SU-DHL-6 (cell line): ENCODE measurements around the gene BNIP5.

ENCODE experiments used
- H2AFZ ChIP-seq: fragments of 200-600 bp; sonication (generic); 2 replicates; pipeline ENCODE4 v1.6.1; 2014; ENCODE audit warnings: low read depth, mild to moderate bottlenecking, moderate library complexity, mixed read lengths, antibody characterized with exemption, low read length; ENCODE audit not compliant: severe bottlenecking
- H3F3A ChIP-seq: fragments of 200-600 bp; shearing (Covaris generic); 2 replicates; pipeline ENCODE4 v1.6.0; 2016; ENCODE audit warnings: antibody characterized with exemption, mild to moderate bottlenecking; ENCODE audit not compliant: insufficient read depth
- H3K27ac ChIP-seq: fragments of 200-600 bp; sonication (generic); 2 replicates; pipeline ENCODE4 v1.5.1; 2016; ENCODE audit warnings: low read depth, mild to moderate bottlenecking, low read length, moderate library complexity, mixed read lengths
- H3K27me3 ChIP-seq: fragments of 200-600 bp; sonication (generic), shearing (Covaris generic); 2 replicates; pipeline ENCODE4 v1.6.0; 2014; ENCODE audit warnings: mild to moderate bottlenecking, low read length
- H3K36me3 ChIP-seq: fragments of 200-600 bp; sonication (generic); 2 replicates; pipeline ENCODE4 v1.6.1; 2014; ENCODE audit warnings: mild to moderate bottlenecking, low read length, mixed read lengths
- H3K4me2 ChIP-seq: fragments of 300-600, 200-600 bp; shearing (Covaris generic), sonication (generic); 2 replicates; pipeline ENCODE4 v1.6.0; 2014; ENCODE audit warnings: low read length, low read depth, mild to moderate bottlenecking; ENCODE audit not compliant: poor library complexity, severe bottlenecking
- H3K4me3 ChIP-seq: fragments of 200-600 bp; sonication (generic); 2 replicates; pipeline ENCODE4 v1.5.1; 2014; ENCODE audit warnings: antibody characterized with exemption, low read length, mild to moderate bottlenecking, mixed read lengths; ENCODE audit not compliant: insufficient read depth, poor library complexity, severe bottlenecking
- H3K79me2 ChIP-seq: fragments of 200-600 bp; sonication (generic); 2 replicates; pipeline ENCODE4 v1.6.1; 2014; ENCODE audit warnings: mild to moderate bottlenecking, low read length, moderate library complexity; ENCODE audit not compliant: insufficient read depth
- H3K9ac ChIP-seq: fragments of 200-600 bp; sonication (generic); 2 replicates; pipeline ENCODE4 v1.7.0; 2014; ENCODE audit warnings: mild to moderate bottlenecking, low read length
- H3K9me2 ChIP-seq: fragments of 200-600 bp; sonication (generic); replicated peaks from 2 replicates; pipeline ENCODE4 v1.6.1; 2014; ENCODE audit warnings: low read length; ENCODE audit not compliant: insufficient read depth
- H3K9me3 ChIP-seq: fragments of 200-600 bp; sonication (generic); 2 replicates; pipeline ENCODE4 v1.6.1; 2014; ENCODE audit warnings: low read length, mixed read lengths; ENCODE audit not compliant: insufficient read depth
- H4K20me1 ChIP-seq: fragments of 200-600 bp; sonication (generic); 2 replicates; pipeline ENCODE4 v1.6.1; 2014; ENCODE audit warnings: low read depth, mild to moderate bottlenecking, antibody characterized with exemption, low read length, moderate library complexity, mixed read lengths
- EZH2phosphoT487 ChIP-seq: fragments of 200-600 bp; sonication (generic), shearing (Covaris generic); conservative IDR thresholded peaks from 2 replicates; pipeline ENCODE4 v1.6.1; 2018; ENCODE audit warnings: mild to moderate bottlenecking, antibody characterized with exemption, low read length, moderate library complexity, mixed read lengths
- TF ChIP-seq, protein P1 (sequence below): fragments of 200-600 bp; sonication (generic); IDR thresholded peaks from one replicate; pipeline ENCODE4 v1.5.1; 2017; ENCODE audit warnings: antibody characterized with exemption, mild to moderate bottlenecking, low read length, moderate library complexity; ENCODE audit not compliant: insufficient read depth, poor library complexity, severe bottlenecking

The BNIP5 gene

GRCh38 chr6:36337814-36338213 is 1.1 kb upstream of the BNIP5 start:
- no peaks in the 10 kb centered on the region for H3K79me2 ChIP-seq
- no peak overlapping the region for H3K27ac ChIP-seq
- H3K4me3 ChIP-seq: no peak overlapping the region
- no peaks in the 10 kb centered on the region; the same call in 1 of the 2 replicates for H3K27me3 ChIP-seq
- no peak for TF ChIP-seq EZH2phosphoT487
- TF ChIP-seq, protein P1, sequence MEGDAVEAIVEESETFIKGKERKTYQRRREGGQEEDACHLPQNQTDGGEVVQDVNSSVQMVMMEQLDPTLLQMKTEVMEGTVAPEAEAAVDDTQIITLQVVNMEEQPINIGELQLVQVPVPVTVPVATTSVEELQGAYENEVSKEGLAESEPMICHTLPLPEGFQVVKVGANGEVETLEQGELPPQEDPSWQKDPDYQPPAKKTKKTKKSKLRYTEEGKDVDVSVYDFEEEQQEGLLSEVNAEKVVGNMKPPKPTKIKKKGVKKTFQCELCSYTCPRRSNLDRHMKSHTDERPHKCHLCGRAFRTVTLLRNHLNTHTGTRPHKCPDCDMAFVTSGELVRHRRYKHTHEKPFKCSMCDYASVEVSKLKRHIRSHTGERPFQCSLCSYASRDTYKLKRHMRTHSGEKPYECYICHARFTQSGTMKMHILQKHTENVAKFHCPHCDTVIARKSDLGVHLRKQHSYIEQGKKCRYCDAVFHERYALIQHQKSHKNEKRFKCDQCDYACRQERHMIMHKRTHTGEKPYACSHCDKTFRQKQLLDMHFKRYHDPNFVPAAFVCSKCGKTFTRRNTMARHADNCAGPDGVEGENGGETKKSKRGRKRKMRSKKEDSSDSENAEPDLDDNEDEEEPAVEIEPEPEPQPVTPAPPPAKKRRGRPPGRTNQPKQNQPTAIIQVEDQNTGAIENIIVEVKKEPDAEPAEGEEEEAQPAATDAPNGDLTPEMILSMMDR: no peak
- H3F3A ChIP-seq: no peaks in the 10 kb centered on the region
- no peak overlapping the region for H3K4me2 ChIP-seq
- H3K9me3 ChIP-seq: no peaks in the 10 kb centered on the region
- H3K36me3 ChIP-seq: no peaks in the 10 kb centered on the region
- no peak overlapping the region for H3K9ac ChIP-seq
- no peaks in the 10 kb centered on the region for H4K20me1 ChIP-seq
- no peak overlapping the region for H2AFZ ChIP-seq
- H3K9me2 ChIP-seq: no peaks in the 10 kb centered on the region

DNA sequence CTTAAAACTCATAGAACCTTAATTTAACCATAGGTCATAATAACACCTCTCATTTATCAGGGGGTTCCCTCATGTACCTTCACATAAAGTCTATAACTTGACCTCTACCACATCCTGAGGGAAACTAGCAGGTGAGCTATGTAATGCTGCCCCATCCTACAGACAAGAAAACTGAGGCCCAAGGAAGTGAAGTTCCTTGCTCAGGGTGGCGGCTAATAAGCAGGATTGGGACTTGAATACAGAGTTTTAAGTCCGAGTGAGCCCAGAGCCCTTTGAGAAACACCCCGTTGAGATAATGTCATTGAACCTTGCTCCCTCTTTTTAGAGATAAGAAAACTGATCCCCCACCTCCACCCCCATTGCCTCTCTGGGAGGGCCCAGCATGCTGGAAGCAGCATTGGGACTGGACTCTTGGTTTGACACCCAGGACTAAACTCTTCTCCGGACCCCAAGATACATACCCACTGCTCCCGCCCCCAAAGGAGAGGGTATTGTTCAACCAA is 429 bp downstream of the BNIP5 start:
- Histone ChIP-seq H3K79me2 (no peaks in the 10 kb centered on the region), H3K27ac (no peak overlapping the region), H3K36me3 (no peaks in the 10 kb centered on the region), H3K4me3 (no peak overlapping the region), H3K9ac (no peak overlapping the region), H3F3A (no peaks in the 10 kb centered on the region), H4K20me1 (no peaks in the 10 kb centered on the region), H3K9me2 (no peaks in the 10 kb centered on the region), H3K4me2 (no peak overlapping the region), H2AFZ (no peak overlapping the region), H3K27me3 (no peaks in the 10 kb centered on the region; the same call in 1 of the 2 replicates), H3K9me3 (no peaks in the 10 kb centered on the region)
- no peak for TF ChIP-seq EZH2phosphoT487
- TF ChIP-seq, protein P1: no peak

DNA sequence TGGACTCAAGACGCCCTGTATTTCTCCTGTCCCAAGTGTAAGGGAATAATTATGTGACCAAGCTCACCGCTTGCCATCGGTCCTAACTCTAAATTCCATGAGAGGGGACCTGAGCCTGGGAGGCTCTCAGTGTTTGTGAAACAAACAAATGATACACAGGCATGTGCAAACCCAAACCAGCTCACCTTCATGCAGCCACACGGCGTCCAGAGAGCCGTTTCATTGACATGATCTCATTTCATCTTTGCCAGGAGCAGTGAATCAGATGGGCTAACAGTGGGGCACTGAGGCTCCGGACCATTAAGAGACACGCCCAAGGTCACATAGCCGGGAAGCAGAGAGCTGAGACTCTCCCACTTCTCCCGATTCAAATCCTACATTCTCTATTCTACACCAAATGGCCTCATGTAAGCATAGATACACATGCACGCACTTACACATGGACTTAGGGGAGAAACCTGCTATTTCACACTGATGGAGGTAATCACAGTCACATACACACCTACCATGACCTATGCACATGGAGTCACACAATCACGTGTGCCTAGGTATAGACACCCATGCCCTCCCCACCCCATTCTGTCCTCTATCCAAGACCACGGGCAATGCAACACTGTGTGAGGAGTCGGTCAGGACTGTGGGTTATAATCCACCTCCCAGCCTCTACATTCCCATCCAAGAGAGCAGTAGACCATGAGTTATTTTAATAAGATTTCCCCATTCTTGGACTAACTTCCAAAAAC is 1.1 kb downstream of the BNIP5 start:
- Histone ChIP-seq H3K9ac (no peak overlapping the region), H3K9me2 (no peaks in the 10 kb centered on the region), H3K9me3 (no peaks in the 10 kb centered on the region), H3K4me2 (no peak overlapping the region), H3K79me2 (no peaks in the 10 kb centered on the region), H3K27ac (no peak overlapping the region), H3K4me3 (no peak overlapping the region), H3K27me3 (no peaks in the 10 kb centered on the region; the same call in 1 of the 2 replicates), H3K36me3 (no peaks in the 10 kb centered on the region), H3F3A (no peaks in the 10 kb centered on the region), H2AFZ (no peak overlapping the region), H4K20me1 (no peaks in the 10 kb centered on the region)
- TF ChIP-seq EZH2phosphoT487: no peak
- TF ChIP-seq, protein P1: no peak
